HG03060 (cell line): ENCODE data around the gene MRLN.
"Not testable (repeated sequence)": the region's sequence is repeated elsewhere in the genome, so short reads cannot be mapped to it uniquely, and the experiment has no call there.

ENCODE experiments used
- ATAC-seq: cut with Tn5 transposase; IDR thresholded peaks from one replicate; pipeline ENCODE4 v1.9.1; 2021; ENCODE audit warnings: low read depth, moderate number of reproducible peaks; ENCODE audit not compliant: unreplicated experiment

The MRLN gene

DNA sequence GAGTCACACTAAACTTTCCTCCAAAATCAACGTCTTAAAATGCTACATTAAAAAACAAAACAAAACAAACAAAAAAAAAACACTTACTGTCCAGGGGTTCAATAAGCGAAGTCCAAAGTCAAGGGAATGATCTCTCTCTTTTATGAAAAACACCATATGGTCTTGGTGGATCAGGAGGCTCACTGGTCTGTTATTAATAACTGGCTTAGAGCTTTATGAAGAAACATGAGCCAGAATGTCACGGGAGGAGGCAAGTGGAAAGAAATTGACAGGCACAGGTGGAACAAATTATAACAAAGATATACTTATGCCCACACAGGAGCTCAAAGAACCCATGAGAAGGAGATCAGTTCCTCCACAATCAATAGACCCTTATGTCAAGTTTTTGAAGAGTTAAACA lies at the start of gene MRLN:
MRLN (minus strand) TSS at position 189 of the 400 bp plus-strand sequence.
- ATAC-seq = no peak

GRCh38 chr10:59801171-59801570 lies 47.9 kb upstream of the MRLN start:
- ATAC-seq = no peak

DNA sequence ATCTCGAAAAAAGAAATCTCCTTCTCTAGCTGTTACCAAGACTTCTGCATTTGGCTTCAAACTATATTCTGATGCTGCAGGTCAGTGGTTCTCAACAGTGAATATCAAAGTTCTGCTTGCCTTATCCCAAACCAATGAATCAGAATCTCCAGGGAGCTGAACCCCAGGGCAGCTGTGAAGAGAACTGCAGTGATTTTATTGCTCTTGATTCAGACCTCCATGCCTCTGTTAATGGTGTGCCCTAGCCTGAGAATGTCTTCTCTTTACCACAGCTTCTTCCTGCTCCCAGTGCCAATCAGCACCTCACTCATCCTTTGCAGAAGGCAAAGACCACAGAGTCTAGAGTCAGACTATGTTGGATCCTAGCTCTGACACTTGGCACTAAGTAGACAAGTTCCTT lies 46.2 kb upstream of the MRLN start:
- no peak for ATAC-seq

DNA sequence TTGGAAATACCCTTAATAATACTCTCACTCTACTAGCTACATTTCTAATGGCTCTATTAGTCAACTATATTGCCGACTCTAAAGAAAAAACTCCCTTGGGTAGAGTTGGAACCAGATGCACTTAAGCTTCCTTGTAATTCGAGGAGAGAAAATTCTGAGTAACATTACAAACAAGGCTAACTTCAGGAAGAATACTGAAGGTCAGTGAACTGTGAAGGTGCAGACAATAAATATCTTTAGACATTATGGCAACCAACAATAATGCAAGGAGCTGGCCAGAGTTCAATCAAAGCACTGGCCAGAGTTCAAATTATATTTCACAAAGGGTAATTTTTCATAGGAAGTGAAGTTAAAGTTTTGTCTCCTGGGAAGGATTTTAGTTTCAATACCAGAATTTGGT lies 40.7 kb upstream of the MRLN start:
- ATAC-seq = no peak

DNA sequence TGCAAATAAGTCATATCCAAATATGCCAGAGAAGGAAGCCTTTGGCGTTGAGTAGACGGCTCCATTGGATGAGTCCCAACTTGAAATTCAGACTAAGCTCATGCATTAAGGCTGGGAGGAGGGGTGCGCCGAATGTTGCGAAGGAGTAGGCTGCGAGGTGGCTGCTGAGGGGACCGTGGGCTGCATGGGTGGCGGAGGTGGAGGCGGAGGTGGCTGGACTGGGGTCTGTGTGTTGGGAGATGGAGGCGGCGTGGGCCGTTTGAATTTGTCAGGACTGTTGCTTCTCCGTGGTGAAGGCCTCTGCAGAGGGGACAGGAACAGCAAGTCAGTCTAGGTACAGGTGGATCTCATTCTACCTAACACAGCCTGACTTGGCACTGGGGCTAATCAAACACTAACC lies 39.6 kb upstream of the MRLN start:
- ATAC-seq = no peak

DNA sequence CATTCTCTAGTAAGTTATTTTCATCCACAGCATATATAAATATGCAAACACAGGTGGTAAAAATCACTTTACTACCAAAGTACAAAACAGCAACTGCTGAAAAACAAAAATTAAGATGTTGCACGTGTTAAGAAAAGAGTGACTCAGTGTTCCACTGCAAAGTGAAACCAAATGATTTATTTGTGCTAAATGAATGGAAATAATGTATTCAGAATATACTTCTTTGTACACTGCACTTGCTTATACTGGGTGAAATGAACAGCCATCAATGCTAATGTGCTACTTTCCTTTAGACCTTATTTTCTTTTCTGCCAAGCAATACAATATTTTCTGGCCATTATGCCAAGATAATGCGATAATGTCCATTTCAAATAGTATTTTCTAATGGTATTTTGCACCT lies 38.3 kb upstream of the MRLN start:
- ATAC-seq = no peak

DNA sequence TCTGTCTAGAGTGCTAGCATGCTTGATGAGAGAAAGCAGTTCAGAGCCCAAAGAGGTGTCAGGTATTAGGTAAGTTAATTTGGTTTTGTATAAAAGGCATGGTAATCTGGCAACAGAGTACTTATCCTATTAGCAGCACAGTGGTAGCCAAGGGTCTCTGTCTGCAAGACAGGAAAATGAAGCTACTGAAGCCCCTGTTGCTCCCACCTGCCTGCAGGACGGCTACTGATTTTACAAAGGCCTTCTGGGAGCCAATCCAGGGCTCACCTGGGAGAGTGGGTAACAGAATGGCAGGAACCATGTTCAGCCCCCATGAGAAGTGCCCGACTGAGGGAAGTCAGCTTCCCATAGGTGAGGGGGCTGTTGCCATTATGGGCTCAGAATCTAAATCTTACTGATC lies 36.8 kb upstream of the MRLN start:
- ATAC-seq = not testable (repeated sequence)

- ATAC-seq = not testable (repeated sequence)
Observed at GRCh38 chr10:59788914-59789313, 35.7 kb upstream of the MRLN start.

DNA sequence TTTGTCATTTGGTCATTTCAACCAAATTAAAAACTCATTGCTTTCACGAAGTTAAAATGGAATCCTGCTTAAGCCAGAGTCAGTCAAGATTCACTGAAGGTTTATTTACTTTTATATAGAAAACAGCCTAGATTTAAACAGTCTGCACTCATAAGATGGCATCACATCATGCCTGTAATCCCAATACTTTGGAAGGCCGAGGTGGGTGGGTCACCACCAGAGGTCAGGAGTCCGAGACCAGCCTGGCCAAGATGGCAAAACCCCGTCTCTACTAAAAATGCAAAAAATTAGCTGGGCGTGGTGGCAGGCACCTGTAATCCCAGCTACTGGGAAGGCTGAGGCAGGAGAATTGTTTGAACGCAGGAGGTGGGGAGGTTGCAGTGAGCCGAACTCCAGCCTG lies 33.8 kb upstream of the MRLN start:
- not testable (repeated sequence) for ATAC-seq

DNA sequence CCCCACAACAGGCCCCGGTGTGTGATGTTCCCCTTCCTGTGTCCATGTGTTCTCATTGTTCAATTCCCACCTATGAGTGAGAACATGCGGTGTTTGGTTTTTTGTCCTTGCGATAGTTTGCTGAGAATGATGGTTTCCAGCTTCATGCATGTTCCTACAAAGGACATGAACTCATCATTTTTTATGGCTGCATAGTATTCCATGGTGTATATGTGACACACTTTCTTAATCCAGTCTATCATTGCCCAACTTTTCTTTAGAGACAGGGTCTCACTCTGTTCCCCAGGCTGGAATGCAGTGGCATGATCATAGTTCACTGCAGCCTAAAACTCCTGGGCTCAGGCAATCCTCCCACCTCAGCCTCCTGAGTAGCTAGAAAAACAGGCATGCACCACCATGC lies 32.2 kb upstream of the MRLN start:
- ATAC-seq = not testable (repeated sequence)

- ATAC-seq = no peak
Observed at GRCh38 chr10:59781511-59781910, 28.3 kb upstream of the MRLN start.

- ATAC-seq = no peak
Observed at GRCh38 chr10:59779756-59780533, 26.7 kb upstream of the MRLN start.

DNA sequence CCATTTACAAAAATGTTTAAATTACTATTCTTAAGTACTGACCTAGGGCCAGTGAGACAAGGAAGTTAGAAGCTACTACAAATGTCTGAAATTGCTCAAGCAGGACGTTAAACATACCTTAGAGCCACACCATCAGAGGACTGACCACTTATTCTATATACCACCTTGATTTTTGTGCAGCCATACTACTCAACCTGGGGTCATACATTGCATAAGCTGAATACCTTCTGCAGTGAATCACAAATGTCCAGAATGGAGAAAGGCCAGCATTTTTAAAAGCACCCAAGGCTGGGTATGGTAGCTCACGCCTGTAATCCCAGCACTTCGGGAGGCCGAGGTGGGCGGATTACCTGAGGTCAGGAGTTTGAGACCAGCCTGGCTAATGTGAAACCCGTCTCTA lies 21.2 kb upstream of the MRLN start:
- ATAC-seq = no peak

DNA sequence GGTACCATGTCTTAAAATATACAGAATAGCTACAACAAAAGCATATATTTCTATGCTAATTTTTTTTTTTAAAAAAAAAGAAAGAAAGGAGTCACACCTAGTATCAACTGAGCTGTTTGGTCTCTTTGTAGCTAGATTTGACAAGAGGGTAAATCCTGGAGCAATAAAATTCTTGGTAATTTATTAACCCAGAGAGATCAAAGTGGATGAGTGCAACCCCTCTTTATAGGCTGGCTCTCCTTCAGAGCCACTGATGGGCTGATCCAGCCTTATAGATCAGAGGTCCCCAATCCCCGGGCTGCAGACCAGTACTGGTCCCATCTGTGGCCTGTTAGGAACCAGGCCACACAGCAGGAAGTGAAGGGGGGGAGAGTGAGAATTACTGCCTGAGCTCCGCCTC lies 19.8 kb upstream of the MRLN start:
- ATAC-seq = no peak

DNA sequence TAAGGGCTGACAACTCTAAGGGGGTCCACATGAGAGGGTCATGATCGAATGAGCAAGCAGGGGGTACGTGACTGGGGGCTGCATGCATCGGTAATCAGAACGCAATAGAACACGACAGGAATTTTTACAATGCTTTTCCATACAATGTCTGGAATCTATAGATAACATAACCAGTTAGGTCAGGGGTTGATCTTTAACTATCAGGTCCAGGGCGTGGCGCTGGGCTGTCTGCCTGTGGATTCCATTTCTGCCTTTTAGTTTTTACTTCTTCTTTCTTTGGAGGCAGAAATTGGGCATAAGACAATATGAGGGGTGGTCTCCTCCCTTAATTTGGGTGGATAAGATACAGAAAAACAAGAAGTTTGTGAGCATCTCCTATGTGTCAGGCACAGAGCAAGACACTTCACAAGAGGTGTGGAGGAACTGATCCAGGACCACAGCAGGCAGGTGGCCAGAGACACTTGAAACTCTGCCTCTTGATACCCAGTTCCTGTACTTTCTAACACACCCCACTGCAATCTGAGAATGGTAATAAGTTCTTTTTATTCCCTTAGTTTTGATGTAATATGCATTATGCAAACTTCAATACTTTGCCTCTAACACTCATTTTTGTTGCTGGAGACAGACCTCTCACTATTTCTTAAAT lies 18.0 kb upstream of the MRLN start:
- ATAC-seq = no peak

GRCh38 chr10:59770689-59771088 lies 17.4 kb upstream of the MRLN start:
- ATAC-seq = no peak

DNA sequence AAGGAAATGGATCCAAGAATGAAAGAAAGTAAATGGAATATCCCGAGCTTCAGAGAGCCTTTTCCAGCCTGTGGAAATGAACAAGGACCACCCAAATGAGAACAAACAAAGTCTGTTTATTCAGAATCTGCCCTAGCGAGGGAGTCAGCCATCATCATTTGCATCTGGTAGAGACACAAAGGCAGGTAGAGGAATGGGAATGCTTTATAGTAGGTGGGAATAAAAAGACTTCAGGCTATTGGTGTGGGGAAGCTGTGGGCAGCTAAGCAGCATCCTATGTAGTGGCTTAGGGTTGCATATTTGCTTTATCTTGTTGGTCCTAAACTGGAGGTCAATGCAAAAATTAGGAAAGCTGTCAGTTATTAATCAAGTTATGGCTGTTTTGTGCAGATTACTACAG lies 9.2 kb upstream of the MRLN start:
- ATAC-seq = no peak

GRCh38 chr10:59757966-59758365 lies 4.7 kb upstream of the MRLN start:
- no peak for ATAC-seq

DNA sequence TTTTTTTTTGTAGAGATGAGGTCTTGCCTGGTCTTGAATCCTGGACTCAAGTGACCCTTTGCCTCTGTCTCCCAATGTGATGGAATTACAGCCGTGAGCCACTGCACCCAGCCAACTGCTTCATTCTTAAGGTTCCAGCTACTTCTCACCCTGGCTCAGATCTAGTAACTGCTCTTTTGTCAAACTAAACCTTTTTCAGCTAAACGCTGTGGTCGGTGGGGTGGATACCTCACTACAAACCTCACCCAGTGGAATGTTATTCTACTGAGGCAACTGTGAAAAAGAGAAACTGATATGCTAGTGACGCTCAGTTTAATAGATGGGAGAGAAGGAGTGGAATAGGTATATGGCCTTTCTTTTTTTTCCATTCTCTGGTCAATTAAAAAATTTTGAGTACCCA lies 1.7 kb upstream of the MRLN start:
- ATAC-seq = no peak

DNA sequence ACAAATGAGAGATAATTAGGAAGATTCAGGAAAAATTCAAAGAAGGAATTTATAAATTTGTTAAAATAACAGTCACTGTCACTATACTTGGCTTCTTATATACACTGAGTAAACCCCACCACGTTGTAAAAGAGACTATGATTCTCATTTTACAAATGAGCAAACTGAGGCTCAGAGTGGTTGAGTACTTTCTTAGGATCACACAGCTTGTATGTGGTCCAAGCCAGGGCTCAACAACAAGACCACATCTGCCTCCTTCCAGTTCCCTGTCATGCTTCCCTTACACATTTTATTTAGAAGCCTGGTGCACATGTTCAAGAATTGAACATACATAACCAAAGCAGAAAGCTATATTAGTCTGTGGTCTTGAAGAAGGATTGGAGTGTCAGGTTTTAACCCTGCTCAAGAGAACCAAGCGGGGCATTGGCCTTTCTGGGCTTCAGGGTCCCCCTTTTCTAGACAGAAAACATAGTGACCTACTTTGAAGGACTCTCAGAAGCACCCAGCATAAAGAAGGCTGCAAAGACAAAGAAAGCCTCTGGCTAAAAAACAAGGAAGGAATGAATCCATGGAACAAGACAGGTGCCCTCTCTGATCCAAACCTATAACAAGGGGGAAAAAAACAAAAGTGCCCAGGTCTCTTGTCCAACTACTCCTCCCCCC lies 846 bp downstream of the MRLN start:
- ATAC-seq = no peak

DNA sequence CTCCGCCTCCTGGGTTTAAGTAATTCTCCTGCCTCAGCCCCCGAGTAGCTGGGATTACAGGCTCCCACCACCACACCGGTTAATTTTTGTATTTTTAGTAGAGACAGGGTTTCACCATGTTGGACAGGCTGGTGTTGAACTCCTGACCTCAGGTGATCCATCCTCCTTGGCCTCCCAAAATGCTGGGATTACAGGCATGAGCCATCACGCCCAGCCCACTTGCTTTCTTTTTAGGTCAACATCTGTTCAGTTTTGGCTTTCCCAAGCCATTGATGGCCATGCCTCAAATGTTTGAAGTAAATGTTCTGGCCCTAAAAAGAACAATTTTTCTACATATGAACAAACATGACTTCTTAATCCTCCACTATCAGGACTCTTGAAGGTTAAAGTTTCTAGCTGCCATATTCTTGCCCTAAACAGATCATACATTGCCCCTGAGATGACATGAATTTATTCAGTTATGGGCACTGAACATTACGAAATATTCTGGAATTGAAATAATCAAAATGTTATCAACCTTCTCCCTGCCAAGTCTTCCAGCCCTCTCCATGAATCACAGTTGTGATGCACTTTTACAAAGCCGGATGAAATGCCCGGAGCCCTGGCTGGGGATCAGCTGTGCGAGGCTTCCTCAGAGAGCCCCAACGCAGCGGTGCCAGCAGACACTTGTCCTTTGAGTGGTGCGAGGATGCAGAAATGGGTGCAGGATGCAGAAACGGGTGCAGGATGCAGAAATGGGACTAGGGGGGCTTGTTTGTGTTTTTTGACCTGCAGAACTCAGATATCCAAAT lies 2.9 kb downstream of the MRLN start:
- no peak for ATAC-seq
